Measurements from ENCODE around the gene PGBD5. TPM values are rescaled to one million over a fixed set of nuclear protein-coding genes. Genes with fewer than 3 reads are reported as not detected.

Gene PGBD5
- total RNA-seq, 3 donors from 2014 or later (not counting 1 experiment from before 2014, with no cell fraction given) = 0.02 to 0.90 TPM; not detected in 1

- intact Hi-C loops (cut with micrococcal nuclease) = no loop called here
- H3K4me1 Mint-ChIP-seq = no peaks in the 10 kb centered on the region
- H3K4me3 Mint-ChIP-seq = no peak overlapping the region
These were observed 25.0 kb downstream of the PGBD5 start for GRCh38 chr1:230401101-230401500.

GRCh38 chr1:230400007-230400344, 26.2 kb downstream of the PGBD5 start:
- intact Hi-C loops (cut with micrococcal nuclease) = no loop called here
- Histone ChIP-seq H3K27ac (ENCODE audit: low read length) (no peak overlapping the region), H3K9me3 (ENCODE audit: control insufficient read depth, insufficient read depth, low read length) (no peaks in the 10 kb centered on the region), H3K27me3 (ENCODE audit: control insufficient read depth, insufficient read depth, low read length) (no peaks in the 10 kb centered on the region), H3K36me3 (ENCODE audit: control insufficient read depth, insufficient read depth, low read length) (no peaks in the 10 kb centered on the region), H3K4me1 (ENCODE audit: control insufficient read depth, insufficient read depth, low read length) (no peaks in the 10 kb centered on the region), H3K4me3 (ENCODE audit: low read length) (no peak overlapping the region)
- ATAC-seq (no peak), DNase-seq (no peak)
- peaks cover 0 to 5% of the 10 kb centered on the region in 2 donors for H3K27me3 Mint-ChIP-seq (ENCODE audit: low read depth in 2 of 2)
- no peaks in the 10 kb centered on the region for H3K9me3 Mint-ChIP-seq
- no peak for TF ChIP-seq CTCF (IDR thresholded peaks at IDR 0.05)
- 79% methylated on average over 8 of the region's 8 CpGs for WGBS (ENCODE audit: insufficient coverage)
- H3K36me3 Mint-ChIP-seq = no peaks in the 10 kb centered on the region
- H3K4me1 Mint-ChIP-seq = no peaks in the 10 kb centered on the region
- no peak overlapping the region for H3K27ac Mint-ChIP-seq
- H3K4me3 Mint-ChIP-seq = no peak overlapping the region

More at GRCh38 chr1:230401101-230401500, 25.0 kb downstream of the PGBD5 start:
- 90% methylated on average over 14 of the region's 14 CpGs for WGBS (ENCODE audit: insufficient coverage)
- H3K27ac ChIP-seq (ENCODE audit: low read length) = no peak overlapping the region
- Mint-ChIP-seq H3K36me3 (no peaks in the 10 kb centered on the region), H3K27me3 (ENCODE audit: low read depth in 2 of 2) (peaks cover 0 to 5% of the 10 kb centered on the region in 2 donors), H3K9me3 (no peaks in the 10 kb centered on the region), H3K27ac (no peak overlapping the region)
- H3K9me3 ChIP-seq (ENCODE audit: control insufficient read depth, insufficient read depth, low read length) = no peaks in the 10 kb centered on the region
- no peak overlapping the region for H3K4me3 ChIP-seq (ENCODE audit: low read length)
- no peaks in the 10 kb centered on the region for H3K4me1 ChIP-seq (ENCODE audit: control insufficient read depth, insufficient read depth, low read length)
- no peak for TF ChIP-seq CTCF (IDR thresholded peaks at IDR 0.05)
- no peaks in the 10 kb centered on the region for H3K36me3 ChIP-seq (ENCODE audit: control insufficient read depth, insufficient read depth, low read length)
- ATAC-seq (no peak), DNase-seq (no peak)
- no peaks in the 10 kb centered on the region for H3K27me3 ChIP-seq (ENCODE audit: control insufficient read depth, insufficient read depth, low read length)

- no peak overlapping the region for H3K4me3 Mint-ChIP-seq
- no peaks in the 10 kb centered on the region for H3K9me3 Mint-ChIP-seq
- Histone ChIP-seq H3K4me3 (ENCODE audit: low read length) (no peak overlapping the region), H3K27me3 (ENCODE audit: control insufficient read depth, insufficient read depth, low read length) (no peaks in the 10 kb centered on the region), H3K4me1 (ENCODE audit: control insufficient read depth, insufficient read depth, low read length) (no peaks in the 10 kb centered on the region), H3K9me3 (ENCODE audit: control insufficient read depth, insufficient read depth, low read length) (no peaks in the 10 kb centered on the region), H3K36me3 (ENCODE audit: control insufficient read depth, insufficient read depth, low read length) (no peaks in the 10 kb centered on the region), H3K27ac (ENCODE audit: low read length) (no peak overlapping the region)
- DNase-seq (no peak), ATAC-seq (no peak)
- no peaks in the 10 kb centered on the region for H3K36me3 Mint-ChIP-seq
- no peak overlapping the region for H3K27ac Mint-ChIP-seq
- H3K27me3 Mint-ChIP-seq (ENCODE audit: low read depth in 2 of 2) = peaks cover 0 to 5% of the 10 kb centered on the region in 2 donors
- intact Hi-C loops (cut with micrococcal nuclease) = no loop called here
- no peaks in the 10 kb centered on the region for H3K4me1 Mint-ChIP-seq
- 92% methylated on average over 22 of the region's 22 CpGs for WGBS (ENCODE audit: insufficient coverage)
- no peak for TF ChIP-seq CTCF (IDR thresholded peaks at IDR 0.05)
These were observed 26.7 kb downstream of the PGBD5 start for GRCh38 chr1:230399321-230400006.

- peaks cover 0 to 5% of the 10 kb centered on the region in 2 donors for H3K27me3 Mint-ChIP-seq (ENCODE audit: low read depth in 2 of 2)
- ATAC-seq (no peak), DNase-seq (no peak)
These were observed 27.3 kb downstream of the PGBD5 start for GRCh38 chr1:230398856-230399255.

More at GRCh38 chr1:230398856-230399255, 27.3 kb downstream of the PGBD5 start:
- H3K36me3 ChIP-seq (ENCODE audit: control insufficient read depth, insufficient read depth, low read length) = no peaks in the 10 kb centered on the region
- Mint-ChIP-seq H3K36me3 (no peaks in the 10 kb centered on the region), H3K27ac (no peak overlapping the region), H3K4me1 (no peaks in the 10 kb centered on the region), H3K9me3 (no peaks in the 10 kb centered on the region), H3K4me3 (no peak overlapping the region)
- no peaks in the 10 kb centered on the region for H3K27me3 ChIP-seq (ENCODE audit: control insufficient read depth, insufficient read depth, low read length)
- H3K4me1 ChIP-seq (ENCODE audit: control insufficient read depth, insufficient read depth, low read length) = no peaks in the 10 kb centered on the region
- no peaks in the 10 kb centered on the region for H3K9me3 ChIP-seq (ENCODE audit: control insufficient read depth, insufficient read depth, low read length)
- no peak overlapping the region for H3K27ac ChIP-seq (ENCODE audit: low read length)
- 91% methylated on average over 8 of the region's 8 CpGs for WGBS (ENCODE audit: insufficient coverage)
- H3K4me3 ChIP-seq (ENCODE audit: low read length) = no peak overlapping the region
- no peak for TF ChIP-seq CTCF (IDR thresholded peaks at IDR 0.05)
- intact Hi-C loops (cut with micrococcal nuclease) = no loop called here
